Measurements from ENCODE around the gene HMCN1.

The HMCN1 gene

DNA sequence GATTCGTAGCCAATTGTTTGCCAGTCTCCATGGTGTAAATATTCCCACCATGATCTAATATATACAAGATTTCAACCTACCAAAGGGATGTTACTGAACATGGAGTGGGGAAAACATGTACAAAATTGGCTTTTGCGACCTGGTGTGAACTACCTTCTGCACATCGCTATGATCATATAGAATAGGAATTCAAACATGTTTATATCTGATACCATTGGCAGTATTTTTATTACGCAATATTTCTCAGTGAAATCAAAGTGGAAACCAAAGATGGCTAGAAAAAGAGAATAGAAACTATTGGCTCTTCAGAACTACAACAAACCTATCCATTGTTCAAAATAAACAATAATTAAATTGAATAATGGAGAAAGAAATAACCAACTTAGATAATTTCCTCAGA lies 355.7 kb downstream of the HMCN1 start:
- TF ChIP-seq, protein P1, sequence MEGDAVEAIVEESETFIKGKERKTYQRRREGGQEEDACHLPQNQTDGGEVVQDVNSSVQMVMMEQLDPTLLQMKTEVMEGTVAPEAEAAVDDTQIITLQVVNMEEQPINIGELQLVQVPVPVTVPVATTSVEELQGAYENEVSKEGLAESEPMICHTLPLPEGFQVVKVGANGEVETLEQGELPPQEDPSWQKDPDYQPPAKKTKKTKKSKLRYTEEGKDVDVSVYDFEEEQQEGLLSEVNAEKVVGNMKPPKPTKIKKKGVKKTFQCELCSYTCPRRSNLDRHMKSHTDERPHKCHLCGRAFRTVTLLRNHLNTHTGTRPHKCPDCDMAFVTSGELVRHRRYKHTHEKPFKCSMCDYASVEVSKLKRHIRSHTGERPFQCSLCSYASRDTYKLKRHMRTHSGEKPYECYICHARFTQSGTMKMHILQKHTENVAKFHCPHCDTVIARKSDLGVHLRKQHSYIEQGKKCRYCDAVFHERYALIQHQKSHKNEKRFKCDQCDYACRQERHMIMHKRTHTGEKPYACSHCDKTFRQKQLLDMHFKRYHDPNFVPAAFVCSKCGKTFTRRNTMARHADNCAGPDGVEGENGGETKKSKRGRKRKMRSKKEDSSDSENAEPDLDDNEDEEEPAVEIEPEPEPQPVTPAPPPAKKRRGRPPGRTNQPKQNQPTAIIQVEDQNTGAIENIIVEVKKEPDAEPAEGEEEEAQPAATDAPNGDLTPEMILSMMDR (IDR thresholded peaks at IDR 0.05; ENCODE audit: extremely low read depth, missing control alignments): no peak

DNA sequence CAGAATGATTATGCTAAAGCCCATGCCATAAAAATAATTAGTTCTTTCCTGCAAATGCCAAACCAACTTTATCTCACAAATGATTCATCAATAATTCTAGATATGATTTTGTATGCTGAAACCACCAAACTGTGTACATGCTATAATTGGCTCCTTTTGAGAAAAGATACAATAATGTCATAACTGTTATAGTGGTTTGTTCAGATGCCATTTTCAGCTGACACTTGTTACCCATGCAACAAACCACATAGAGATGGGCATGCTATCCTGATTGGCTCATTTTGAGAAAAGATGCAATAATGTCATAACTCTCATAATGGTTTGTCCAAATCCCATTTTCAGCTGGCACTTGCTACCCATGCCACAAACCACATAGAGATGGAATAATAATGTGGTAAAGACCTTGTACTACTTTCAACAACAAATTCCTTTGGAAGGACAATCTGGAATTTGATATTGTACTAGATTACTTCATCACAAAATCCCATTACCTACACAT lies 357.1 kb downstream of the HMCN1 start:
- no peak for DNase-seq (ENCODE audit: low spot score)
- TF ChIP-seq, protein P1 (IDR thresholded peaks at IDR 0.05; ENCODE audit: extremely low read depth, missing control alignments): no peak

More for the DNA sequence above, 355.7 kb downstream of the HMCN1 start:
- no peak for DNase-seq (ENCODE audit: low spot score)

DNA sequence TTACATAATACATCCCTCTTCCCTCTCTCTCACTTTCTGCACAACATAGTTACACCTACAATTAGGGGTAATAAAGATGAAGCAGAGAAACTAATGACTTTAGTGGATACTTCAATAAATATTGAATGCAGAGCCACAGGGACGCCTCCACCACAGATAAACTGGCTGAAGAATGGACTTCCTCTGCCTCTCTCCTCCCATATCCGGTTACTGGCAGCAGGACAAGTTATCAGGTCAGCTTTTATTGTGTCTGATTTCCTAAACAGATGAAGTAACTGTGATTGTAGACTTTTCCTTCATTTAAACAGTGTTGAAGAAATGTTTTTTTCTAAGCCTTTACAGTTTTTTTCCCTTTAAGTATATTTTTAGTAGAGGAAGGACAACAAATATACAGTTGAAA lies 359.2 kb downstream of the HMCN1 start:
- no peak for DNase-seq (ENCODE audit: low spot score)
- TF ChIP-seq, protein P1 (IDR thresholded peaks at IDR 0.05; ENCODE audit: extremely low read depth, missing control alignments): no peak

DNA sequence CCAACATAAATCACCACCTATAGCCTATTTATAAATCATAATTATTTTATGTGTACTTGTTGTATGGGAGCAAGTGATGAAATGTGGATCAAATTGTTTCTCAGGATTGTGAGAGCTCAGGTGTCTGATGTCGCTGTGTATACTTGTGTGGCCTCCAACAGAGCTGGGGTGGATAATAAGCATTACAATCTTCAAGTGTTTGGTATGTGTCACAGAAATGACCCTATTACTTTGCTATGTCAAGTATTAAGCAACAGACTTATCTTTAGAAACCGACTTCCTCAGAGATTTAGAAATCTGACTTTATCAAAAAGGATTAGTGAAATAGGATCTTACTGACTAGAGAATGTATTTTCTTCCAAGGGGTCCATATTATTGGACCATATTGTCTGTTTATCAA lies 360.0 kb downstream of the HMCN1 start:
- DNase-seq (ENCODE audit: low spot score): no peak
- TF ChIP-seq, protein P1 (IDR thresholded peaks at IDR 0.05; ENCODE audit: extremely low read depth, missing control alignments): no peak

DNA sequence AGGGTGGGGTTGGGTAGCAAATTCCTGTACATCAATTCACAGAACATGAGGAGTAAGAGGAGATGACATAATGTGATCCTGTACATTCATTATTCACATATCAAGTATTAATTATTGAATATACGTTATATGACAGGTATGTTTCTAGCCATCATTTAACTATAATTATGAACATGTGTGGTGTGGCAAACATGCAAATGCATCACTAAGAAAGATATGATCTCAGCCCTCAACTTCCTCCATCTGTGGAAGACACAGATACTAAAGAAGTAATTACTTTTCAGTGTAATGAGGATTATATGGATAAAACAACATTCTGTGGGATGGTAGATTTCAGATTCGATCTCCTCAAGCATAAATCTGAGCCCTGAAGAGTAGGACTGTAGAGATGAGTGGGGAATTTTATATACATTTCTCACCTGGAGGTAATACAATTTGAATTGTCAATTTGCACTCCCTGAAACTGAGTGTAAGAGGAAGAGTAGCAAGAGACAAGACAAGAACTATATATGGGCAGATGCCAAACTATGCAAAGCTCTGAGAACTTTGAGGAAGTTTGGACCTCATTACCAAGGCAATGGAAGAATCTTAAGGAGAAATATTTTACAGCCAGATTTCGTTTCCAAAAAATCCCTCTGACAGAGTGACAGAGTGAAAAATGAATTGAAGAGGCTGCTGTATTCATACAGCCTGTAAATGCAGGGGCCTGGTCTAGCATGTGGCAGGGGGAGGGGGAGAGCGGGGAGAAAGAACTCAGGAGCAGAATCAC lies 365.3 kb downstream of the HMCN1 start:
- TF ChIP-seq, protein P1 (IDR thresholded peaks at IDR 0.05; ENCODE audit: extremely low read depth, missing control alignments): no peak
- DNase-seq (ENCODE audit: low spot score): no peak

DNA sequence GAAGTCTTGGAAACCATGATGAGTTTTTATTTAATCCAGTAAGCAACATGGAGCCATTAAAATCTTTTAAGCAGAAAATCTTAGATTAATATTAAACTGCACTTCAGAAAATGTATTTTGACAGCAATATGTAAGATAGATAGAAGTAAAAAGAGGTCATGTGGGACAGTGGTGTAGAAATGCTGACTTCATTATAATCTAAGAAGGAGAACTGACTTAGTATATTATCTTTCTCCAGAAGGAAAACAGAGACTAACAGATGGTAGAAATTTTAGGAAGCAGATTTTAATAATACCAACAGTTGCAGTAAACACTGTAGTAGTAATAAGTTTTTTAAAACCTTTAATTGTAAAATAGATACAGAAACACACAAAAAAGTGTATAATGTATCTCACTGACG lies 367.9 kb downstream of the HMCN1 start:
- TF ChIP-seq, protein P1 (IDR thresholded peaks at IDR 0.05; ENCODE audit: extremely low read depth, missing control alignments): no peak
- no peak for DNase-seq (ENCODE audit: low spot score)

DNA sequence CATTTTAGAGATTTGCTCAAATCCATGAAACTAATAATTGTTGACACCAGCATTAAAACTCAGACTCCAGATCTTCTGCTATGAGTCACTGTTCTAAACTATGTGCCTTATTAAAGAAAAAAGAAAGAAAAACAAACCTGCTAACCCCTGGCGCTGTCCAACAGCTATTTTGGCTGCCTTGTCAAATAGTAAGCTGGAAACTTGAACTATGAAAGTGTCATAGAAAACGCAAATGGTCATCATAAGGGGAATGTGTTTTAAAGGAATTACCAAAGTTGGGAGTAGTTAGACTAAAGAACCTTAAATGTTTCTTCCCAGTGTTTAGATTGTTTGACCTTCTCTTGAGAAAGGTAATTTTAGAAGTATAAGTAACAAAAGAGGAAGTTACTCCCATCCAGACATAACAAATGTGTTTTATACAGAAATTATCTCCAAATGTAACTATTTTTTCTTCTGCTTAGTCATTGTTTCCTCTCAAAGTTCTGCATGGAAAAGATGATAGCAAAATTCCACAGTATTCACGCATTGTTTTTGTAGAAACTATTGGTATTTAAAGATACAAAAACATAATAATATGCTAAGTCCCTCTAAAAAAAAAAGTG lies 368.5 kb downstream of the HMCN1 start:
- TF ChIP-seq, protein P1 (IDR thresholded peaks at IDR 0.05; ENCODE audit: extremely low read depth, missing control alignments): no peak
- no peak for DNase-seq (ENCODE audit: low spot score)
